Activated T-helper 1 cell treated with anti-CD3 and anti-CD28 coated beads, Interleukin-12 subunit alpha, Interleukin-12 subunit beta, Interleukin-2, Interleukin-4 antibody, amounts not matched to agents 30 ng/mL and 10 ng/mL and 1 ng/mL, durations not matched to agents 14 hours and 24 hours and 36 hours (primary cell): Measurements from ENCODE around the gene TRIP12. TPM values are rescaled to one million over a fixed set of nuclear protein-coding genes. Genes with fewer than 3 reads are reported as not detected.
A peak's percentile ranks its signal among the peaks of the same experiment; 100 is the strongest.
"Not testable (repeated sequence)": the region's sequence is repeated elsewhere in the genome, so short reads cannot be mapped to it uniquely, and the experiment has no call there.

ENCODE experiments used
- DNase-seq: peaks from one replicate; pipeline ENCODE4 v3.0.0; 2021; ENCODE audit warnings: low spot score
- H3K27ac Mint-ChIP-seq: one replicate; pipeline ENCODE4 v1.8.0; 2021; ENCODE audit warnings: mild to moderate bottlenecking, mixed read lengths
- H3K27me3 Mint-ChIP-seq: one replicate; pipeline ENCODE4 v1.8.0; 2022; ENCODE audit warnings: mild to moderate bottlenecking, moderate library complexity, mixed read lengths; ENCODE audit not compliant: insufficient read depth
- H3K36me3 Mint-ChIP-seq: one replicate; pipeline ENCODE4 v1.8.0; 2021; ENCODE audit warnings: low read depth, mixed read lengths
- H3K4me1 Mint-ChIP-seq: one replicate; pipeline ENCODE4 v1.8.0; 2021; ENCODE audit warnings: low read depth, mixed read lengths
- H3K4me3 Mint-ChIP-seq: one replicate; pipeline ENCODE4 v1.8.0; 2021; ENCODE audit warnings: mild to moderate bottlenecking, moderate library complexity, mixed read lengths
- H3K9me3 Mint-ChIP-seq: one replicate; pipeline ENCODE4 v1.8.0; 2021; ENCODE audit warnings: mixed read lengths
- intact Hi-C: fragments of 100-400 bp; cut with micrococcal nuclease; formaldehyde crosslinking; loops from one replicate; pipeline ENCODE4 v1.15.1; 2024
- total RNA-seq: library from RNA; stranded (reverse); gene quantifications from 2 replicates; pipeline ENCODE4 v1.2.3, GENCODE V29; 2022

TRIP12 gene
- total RNA-seq, 1 donor from 2014 or later, result 253 TPM

- H3K27me3 Mint-ChIP-seq, result no peaks in the 10 kb centered on the region
- peak overlapping the region; percentile 6 for H3K4me3 Mint-ChIP-seq
- peak overlapping the region; percentile 75 for H3K27ac Mint-ChIP-seq
- H3K4me1 Mint-ChIP-seq, result peaks cover 43% of the 10 kb centered on the region
- H3K9me3 Mint-ChIP-seq, result no peaks in the 10 kb centered on the region
- no peak for DNase-seq
- H3K36me3 Mint-ChIP-seq, result peaks cover 21% of the 10 kb centered on the region
- intact Hi-C loops, result loop anchor here (1.0 to 5.0 kb wide), 3 partner anchors 10 to 109 kb away; no protein-coding TSS in a partner anchor
Observed at GRCh38 chr2:229910147-229910831, 11.5 kb downstream of the TRIP12 start.

GRCh38 chr2:229909090-229909489 lies 12.7 kb downstream of the TRIP12 start:
- H3K27me3 Mint-ChIP-seq, result no peaks in the 10 kb centered on the region
- H3K27ac Mint-ChIP-seq, result no peak overlapping the region
- intact Hi-C loops, result no loop called here
- peaks cover 43% of the 10 kb centered on the region for H3K4me1 Mint-ChIP-seq
- no peaks in the 10 kb centered on the region for H3K9me3 Mint-ChIP-seq
- peaks cover 19% of the 10 kb centered on the region for H3K36me3 Mint-ChIP-seq
- no peak overlapping the region for H3K4me3 Mint-ChIP-seq
- DNase-seq, result no peak

- no peak for DNase-seq
- intact Hi-C loops, result no loop called here
- Mint-ChIP-seq H3K27ac (no peak overlapping the region), H3K27me3 (no peaks in the 10 kb centered on the region), H3K4me3 (no peak overlapping the region), H3K9me3 (no peaks in the 10 kb centered on the region), H3K36me3 (peaks cover 19% of the 10 kb centered on the region), H3K4me1 (peaks cover 26% of the 10 kb centered on the region)
Observed at GRCh38 chr2:229905601-229906000, 16.2 kb downstream of the TRIP12 start.

- H3K9me3 Mint-ChIP-seq, result no peaks in the 10 kb centered on the region
- intact Hi-C loops, result no loop called here
- DNase-seq, result no peak
- H3K4me1 Mint-ChIP-seq, result peaks cover 37% of the 10 kb centered on the region
- H3K27ac Mint-ChIP-seq, result no peak overlapping the region
- peaks cover 16% of the 10 kb centered on the region for H3K36me3 Mint-ChIP-seq
- no peaks in the 10 kb centered on the region for H3K27me3 Mint-ChIP-seq
- H3K4me3 Mint-ChIP-seq, result no peak overlapping the region
Observed at GRCh38 chr2:229903037-229903436, 18.8 kb downstream of the TRIP12 start.

GRCh38 chr2:229901819-229902218 lies 20.0 kb downstream of the TRIP12 start:
- intact Hi-C loops, result no loop called here
- no peaks in the 10 kb centered on the region for H3K27me3 Mint-ChIP-seq
- DNase-seq, result no peak
- no peak overlapping the region for H3K4me3 Mint-ChIP-seq
- no peaks in the 10 kb centered on the region for H3K9me3 Mint-ChIP-seq
- H3K27ac Mint-ChIP-seq, result no peak overlapping the region
- peaks cover 48% of the 10 kb centered on the region for H3K4me1 Mint-ChIP-seq
- H3K36me3 Mint-ChIP-seq, result peaks cover 16% of the 10 kb centered on the region

- Mint-ChIP-seq H3K4me1 (peaks cover 47% of the 10 kb centered on the region), H3K36me3 (peaks cover 15% of the 10 kb centered on the region)
- not testable (repeated sequence) for DNase-seq, H3K27me3 Mint-ChIP-seq, H3K9me3 Mint-ChIP-seq, H3K4me3 Mint-ChIP-seq, H3K27ac Mint-ChIP-seq
- intact Hi-C loops, result loop anchor here (1.0 kb wide), 2 partner anchors 10 to 78 kb away; no protein-coding TSS in a partner anchor
Observed at GRCh38 chr2:229900514-229900913, 21.3 kb downstream of the TRIP12 start.

GRCh38 chr2:229900012-229900411 lies 21.8 kb downstream of the TRIP12 start:
- no peaks in the 10 kb centered on the region for H3K9me3 Mint-ChIP-seq
- no peak overlapping the region for H3K4me3 Mint-ChIP-seq
- no peaks in the 10 kb centered on the region for H3K27me3 Mint-ChIP-seq
- H3K27ac Mint-ChIP-seq, result no peak overlapping the region
- H3K36me3 Mint-ChIP-seq, result peaks cover 11% of the 10 kb centered on the region
- H3K4me1 Mint-ChIP-seq, result peaks cover 43% of the 10 kb centered on the region
- intact Hi-C loops, result loop anchor here (1.0 kb wide), 2 partner anchors 10 to 78 kb away; no protein-coding TSS in a partner anchor
- DNase-seq, result no peak

- H3K4me1 Mint-ChIP-seq, result peaks cover 43% of the 10 kb centered on the region
- intact Hi-C loops, result loop anchor here (1.0 to 5.0 kb wide), 3 partner anchors 11 to 77 kb away; no protein-coding TSS in a partner anchor
- peaks cover 11% of the 10 kb centered on the region for H3K36me3 Mint-ChIP-seq
- no peak for DNase-seq
- H3K27ac Mint-ChIP-seq, result no peak overlapping the region
- H3K4me3 Mint-ChIP-seq, result no peak overlapping the region
- H3K27me3 Mint-ChIP-seq, result no peaks in the 10 kb centered on the region
- no peaks in the 10 kb centered on the region for H3K9me3 Mint-ChIP-seq
Observed at GRCh38 chr2:229899604-229900003, 22.2 kb downstream of the TRIP12 start.

GRCh38 chr2:229896857-229897256 lies 25.0 kb downstream of the TRIP12 start:
- intact Hi-C loops, result loop anchor here (5.0 kb wide), 1 partner anchor 35 kb away; no protein-coding TSS in a partner anchor
- no peak overlapping the region for H3K27ac Mint-ChIP-seq

GRCh38 chr2:229889023-229889422 lies 32.8 kb downstream of the TRIP12 start:
- Mint-ChIP-seq H3K4me3 (no peak overlapping the region), H3K4me1 (peaks cover 23% of the 10 kb centered on the region), H3K27me3 (no peaks in the 10 kb centered on the region), H3K36me3 (peaks cover 16% of the 10 kb centered on the region), H3K9me3 (no peaks in the 10 kb centered on the region), H3K27ac (no peak overlapping the region)
- DNase-seq, result no peak
- intact Hi-C loops, result loop anchor here (5.0 kb wide), 1 partner anchor 37 kb away; no protein-coding TSS in a partner anchor

More at GRCh38 chr2:229896857-229897256, 25.0 kb downstream of the TRIP12 start:
- Mint-ChIP-seq H3K36me3 (peaks cover 14% of the 10 kb centered on the region), H3K27me3 (no peaks in the 10 kb centered on the region), H3K4me1 (peaks cover 41% of the 10 kb centered on the region), H3K9me3 (no peaks in the 10 kb centered on the region), H3K4me3 (no peak overlapping the region)
- no peak for DNase-seq

GRCh38 chr2:229888031-229888430 lies 33.8 kb downstream of the TRIP12 start:
- Mint-ChIP-seq H3K4me1 (peaks cover 21% of the 10 kb centered on the region), H3K4me3 (no peak overlapping the region), H3K27me3 (no peaks in the 10 kb centered on the region), H3K27ac (no peak overlapping the region), H3K9me3 (no peaks in the 10 kb centered on the region), H3K36me3 (peaks cover 10% of the 10 kb centered on the region)
- no peak for DNase-seq
- intact Hi-C loops, result loop anchor here (5.0 kb wide), 1 partner anchor 36 kb away; no protein-coding TSS in a partner anchor

GRCh38 chr2:229887441-229887840 lies 34.4 kb downstream of the TRIP12 start:
- peaks cover 10% of the 10 kb centered on the region for H3K36me3 Mint-ChIP-seq

More at GRCh38 chr2:229887441-229887840, 34.4 kb downstream of the TRIP12 start:
- H3K27ac Mint-ChIP-seq, result no peak overlapping the region
- intact Hi-C loops, result loop anchor here (5.0 kb wide), 1 partner anchor 35 kb away; no protein-coding TSS in a partner anchor
- no peaks in the 10 kb centered on the region for H3K9me3 Mint-ChIP-seq
- DNase-seq, result no peak
- no peaks in the 10 kb centered on the region for H3K27me3 Mint-ChIP-seq
- H3K4me1 Mint-ChIP-seq, result peaks cover 23% of the 10 kb centered on the region
- H3K4me3 Mint-ChIP-seq, result no peak overlapping the region
